Stimulated activated naive CD8-positive, alpha-beta T cell treated with anti-CD3 and anti-CD28 coated beads, Interleukin-15, amount 100 ng/mL, for 72 hours (primary cell): ENCODE measurements around the gene CALD1.

ENCODE experiments used
- ATAC-seq: fragments of 150-1000 bp; cut with Tn5 transposase; 2 replicates; pipeline ENCODE4 v1.10.0; 2021; ENCODE audit warnings: mild to moderate bottlenecking, moderate library complexity
- DNase-seq, 2 donors: peaks; one replicate each; pipeline ENCODE4 v3.0.0; 2021 to 2022
- H3K27ac Mint-ChIP-seq, 2 donors: one replicate each; pipeline ENCODE4 v1.8.0; 2022; ENCODE audit warnings: mild to moderate bottlenecking in 2 of 2, mixed read lengths in 2 of 2, moderate library complexity in 2 of 2
- H3K27me3 Mint-ChIP-seq: one replicate; pipeline ENCODE4 v1.8.0; 2022; ENCODE audit warnings: mixed read lengths
- H3K4me1 Mint-ChIP-seq: one replicate; pipeline ENCODE4 v1.8.0; 2022; ENCODE audit warnings: mild to moderate bottlenecking, mixed read lengths
- H3K4me3 Mint-ChIP-seq, 2 donors: one replicate each; pipeline ENCODE4 v1.8.0; 2022; ENCODE audit warnings: mild to moderate bottlenecking in 2 of 2, mixed read lengths in 2 of 2, moderate library complexity in 1 of 2
- H3K9me3 Mint-ChIP-seq, 2 donors: one replicate each; pipeline ENCODE4 v1.8.0; 2022; ENCODE audit warnings: mixed read lengths in 2 of 2

CALD1 gene

DNA sequence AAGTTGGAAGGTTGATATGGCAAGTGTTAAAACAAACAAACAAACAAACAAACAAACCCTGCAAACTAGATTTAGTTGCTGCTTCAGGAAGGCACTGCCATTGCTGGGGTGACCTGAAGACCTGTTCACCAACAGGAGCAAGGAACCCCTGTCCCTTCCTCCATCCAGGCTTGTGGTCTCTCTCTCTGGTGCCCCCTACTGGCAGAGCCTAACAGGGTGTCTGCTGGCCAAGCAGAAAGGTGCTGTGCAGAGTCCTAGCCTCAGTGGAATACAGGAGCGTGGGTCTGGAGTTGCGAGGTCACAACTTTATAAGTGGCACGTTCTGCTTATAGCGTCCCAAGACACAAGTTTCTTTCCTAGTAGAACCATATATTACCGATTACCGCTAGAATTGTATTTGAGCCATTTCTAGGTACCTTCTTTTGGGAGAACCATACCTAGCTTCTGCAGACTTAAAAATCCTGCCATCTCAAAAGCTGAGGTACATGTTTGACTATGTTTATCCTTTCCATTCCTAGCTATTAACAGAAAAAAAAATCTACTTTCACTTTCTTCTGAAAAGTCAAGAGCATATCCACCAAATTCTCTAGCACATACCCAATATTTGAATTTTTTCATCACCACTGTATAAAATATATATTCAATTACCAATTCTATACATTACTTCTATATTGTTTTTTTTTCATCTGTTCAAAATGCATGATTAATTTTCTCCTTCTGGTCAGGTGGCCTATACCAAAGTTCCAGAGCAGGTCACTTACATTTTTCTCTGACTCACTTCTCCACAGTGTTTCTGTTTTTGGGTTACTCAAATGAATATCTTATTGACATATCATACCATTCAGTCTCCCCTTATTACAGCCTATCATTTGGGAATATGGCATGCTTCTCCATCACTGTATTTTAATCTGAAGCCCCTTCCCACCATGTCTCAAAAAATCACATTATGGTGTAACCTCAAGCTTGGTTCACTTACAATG lies 29.1 kb upstream of the CALD1 start:
- ATAC-seq: peak; percentile 91
- H3K27ac Mint-ChIP-seq: no peak overlapping the region
- H3K4me1 Mint-ChIP-seq: no peaks in the 10 kb centered on the region
- no peaks in the 10 kb centered on the region for H3K9me3 Mint-ChIP-seq
- peak; percentile 50 to 62 for DNase-seq
- no peak overlapping the region for H3K4me3 Mint-ChIP-seq
- no peaks in the 10 kb centered on the region for H3K27me3 Mint-ChIP-seq

DNA sequence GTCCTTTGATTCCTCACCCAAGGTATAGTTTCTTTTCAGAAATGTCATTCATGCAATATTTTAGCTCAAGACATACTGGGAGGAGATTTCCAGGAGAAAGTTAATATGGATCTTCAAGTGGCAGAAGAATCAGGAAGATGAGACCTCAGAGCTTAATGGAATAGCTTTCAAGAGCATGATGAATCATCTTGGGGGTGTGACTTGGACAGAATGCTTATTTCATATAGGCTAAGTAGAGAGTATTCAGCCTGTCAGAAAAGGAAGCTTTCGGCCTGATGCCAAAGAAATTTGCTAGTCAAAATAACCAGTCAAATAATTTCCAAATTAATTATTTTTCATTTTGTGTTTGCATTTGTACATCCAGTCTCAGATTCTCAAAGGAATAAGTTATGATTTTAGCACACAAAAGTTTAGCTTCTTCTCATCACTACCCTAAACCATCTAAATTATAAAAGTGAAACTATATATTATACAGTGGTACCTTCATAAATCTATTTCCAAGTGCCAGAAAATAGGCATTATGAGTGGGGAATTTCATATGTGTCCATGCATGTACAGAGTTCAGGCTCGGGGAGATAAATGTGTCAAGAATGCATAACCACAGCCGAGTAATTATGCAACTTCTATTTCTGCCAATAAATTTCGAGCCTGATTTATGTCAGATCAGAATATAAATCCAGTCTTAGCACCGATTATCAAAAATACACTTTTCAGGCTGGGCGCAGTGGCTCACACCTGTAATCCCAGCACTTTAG lies 27.3 kb upstream of the CALD1 start:
- H3K9me3 Mint-ChIP-seq: no peaks in the 10 kb centered on the region
- DNase-seq (no peak), ATAC-seq (no peak)
- H3K4me1 Mint-ChIP-seq: no peaks in the 10 kb centered on the region
- no peaks in the 10 kb centered on the region for H3K27me3 Mint-ChIP-seq
- H3K27ac Mint-ChIP-seq: no peak overlapping the region
- no peak overlapping the region for H3K4me3 Mint-ChIP-seq

DNA sequence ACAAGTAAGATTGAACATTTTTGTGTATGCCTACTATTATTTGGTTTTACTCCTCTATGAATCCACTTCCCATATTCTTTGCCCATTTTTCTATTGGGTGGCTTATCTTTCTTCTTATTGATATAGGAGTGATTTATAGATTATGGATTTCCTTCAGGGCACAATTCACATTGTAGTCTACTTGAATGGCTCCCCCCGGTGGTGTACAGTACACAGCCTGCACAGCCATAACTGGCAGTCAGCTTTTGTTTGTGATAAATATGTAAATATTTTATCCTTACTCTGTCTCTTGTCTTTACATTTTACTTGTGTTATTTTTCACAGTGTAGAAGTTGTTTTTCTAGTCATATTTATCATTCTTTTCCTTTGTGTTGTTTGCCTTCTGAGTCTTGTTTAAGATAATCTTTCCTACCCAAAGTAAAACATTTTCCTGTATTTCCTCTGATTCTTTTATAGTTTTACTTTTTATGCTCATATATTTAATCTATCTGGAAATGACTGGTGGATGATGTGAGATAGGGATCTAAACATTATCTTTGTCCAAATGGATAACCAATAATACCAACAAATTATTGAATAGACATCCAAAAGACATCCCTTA lies 23.9 kb upstream of the CALD1 start:
- no peak overlapping the region for H3K4me3 Mint-ChIP-seq

DNA sequence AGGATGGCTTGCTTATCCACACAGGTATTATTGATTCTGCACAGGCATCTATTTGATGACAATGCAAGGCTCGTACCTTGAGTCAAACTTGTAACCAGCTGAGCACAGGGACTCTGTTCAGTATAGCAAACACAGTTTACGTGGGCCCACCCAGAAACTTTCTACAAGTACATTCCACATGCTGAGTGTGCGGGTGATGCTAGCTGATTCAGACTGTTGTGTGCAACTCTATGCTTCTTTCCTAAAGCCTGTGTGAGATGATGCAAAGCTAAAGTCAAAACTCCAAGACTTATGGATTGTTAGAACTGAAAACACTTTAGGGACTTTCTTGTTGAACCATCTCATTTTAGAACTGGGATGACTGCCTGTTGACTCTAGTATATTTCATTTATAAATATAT lies 21.5 kb upstream of the CALD1 start:
- Mint-ChIP-seq H3K9me3 (no peaks in the 10 kb centered on the region), H3K4me1 (no peaks in the 10 kb centered on the region), H3K4me3 (no peak overlapping the region), H3K27me3 (no peaks in the 10 kb centered on the region), H3K27ac (no peak overlapping the region)
- ATAC-seq (no peak), DNase-seq (no peak)

More for the DNA sequence above, 23.9 kb upstream of the CALD1 start:
- Mint-ChIP-seq H3K9me3 (no peaks in the 10 kb centered on the region), H3K4me1 (no peaks in the 10 kb centered on the region), H3K27me3 (no peaks in the 10 kb centered on the region), H3K27ac (no peak overlapping the region)
- DNase-seq (peak in 1 of 2 donors; percentile 30), ATAC-seq (no peak)

GRCh38 chr7:134758981-134759380 lies 20.5 kb upstream of the CALD1 start:
- H3K27ac Mint-ChIP-seq: no peak overlapping the region
- H3K4me1 Mint-ChIP-seq: no peaks in the 10 kb centered on the region

GRCh38 chr7:134761266-134761665 lies 18.2 kb upstream of the CALD1 start:
- no peak overlapping the region for H3K27ac Mint-ChIP-seq
- H3K27me3 Mint-ChIP-seq: no peaks in the 10 kb centered on the region
- H3K4me3 Mint-ChIP-seq: no peak overlapping the region
- no peaks in the 10 kb centered on the region for H3K4me1 Mint-ChIP-seq
- DNase-seq (no peak), ATAC-seq (no peak)
- H3K9me3 Mint-ChIP-seq: no peaks in the 10 kb centered on the region

More at GRCh38 chr7:134758981-134759380, 20.5 kb upstream of the CALD1 start:
- H3K9me3 Mint-ChIP-seq: no peaks in the 10 kb centered on the region
- DNase-seq (no peak), ATAC-seq (no peak)
- H3K27me3 Mint-ChIP-seq: no peaks in the 10 kb centered on the region
- no peak overlapping the region for H3K4me3 Mint-ChIP-seq

- Mint-ChIP-seq H3K9me3 (no peaks in the 10 kb centered on the region), H3K27ac (no peak overlapping the region), H3K4me1 (no peaks in the 10 kb centered on the region), H3K27me3 (no peaks in the 10 kb centered on the region), H3K4me3 (no peak overlapping the region)
- ATAC-seq (no peak), DNase-seq (no peak)
These were observed 15.5 kb upstream of the CALD1 start for GRCh38 chr7:134763960-134764359.

DNA sequence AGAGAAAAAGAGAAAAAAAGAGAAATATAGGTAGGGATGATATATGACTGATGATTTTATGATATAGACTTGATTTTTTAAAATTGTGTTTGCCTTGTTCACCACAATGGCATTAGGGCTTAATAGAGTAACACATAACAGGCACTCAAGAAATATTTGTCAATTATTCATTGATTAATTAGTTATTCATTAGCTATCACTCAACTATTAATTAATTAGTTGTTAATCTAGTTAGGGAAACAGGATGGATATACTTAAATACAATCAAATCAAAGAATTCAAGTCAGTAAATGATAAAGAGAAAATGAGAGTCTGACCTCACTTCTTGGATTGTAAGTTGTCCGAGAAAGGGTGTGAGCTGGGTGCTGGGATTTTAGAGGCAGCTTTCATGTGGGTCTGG lies 15.1 kb upstream of the CALD1 start:
- ATAC-seq: no peak
- H3K27ac Mint-ChIP-seq: no peak overlapping the region
- no peaks in the 10 kb centered on the region for H3K27me3 Mint-ChIP-seq
- no peak overlapping the region for H3K4me3 Mint-ChIP-seq
- no peaks in the 10 kb centered on the region for H3K4me1 Mint-ChIP-seq
- DNase-seq: no peak
- H3K9me3 Mint-ChIP-seq: no peaks in the 10 kb centered on the region

DNA sequence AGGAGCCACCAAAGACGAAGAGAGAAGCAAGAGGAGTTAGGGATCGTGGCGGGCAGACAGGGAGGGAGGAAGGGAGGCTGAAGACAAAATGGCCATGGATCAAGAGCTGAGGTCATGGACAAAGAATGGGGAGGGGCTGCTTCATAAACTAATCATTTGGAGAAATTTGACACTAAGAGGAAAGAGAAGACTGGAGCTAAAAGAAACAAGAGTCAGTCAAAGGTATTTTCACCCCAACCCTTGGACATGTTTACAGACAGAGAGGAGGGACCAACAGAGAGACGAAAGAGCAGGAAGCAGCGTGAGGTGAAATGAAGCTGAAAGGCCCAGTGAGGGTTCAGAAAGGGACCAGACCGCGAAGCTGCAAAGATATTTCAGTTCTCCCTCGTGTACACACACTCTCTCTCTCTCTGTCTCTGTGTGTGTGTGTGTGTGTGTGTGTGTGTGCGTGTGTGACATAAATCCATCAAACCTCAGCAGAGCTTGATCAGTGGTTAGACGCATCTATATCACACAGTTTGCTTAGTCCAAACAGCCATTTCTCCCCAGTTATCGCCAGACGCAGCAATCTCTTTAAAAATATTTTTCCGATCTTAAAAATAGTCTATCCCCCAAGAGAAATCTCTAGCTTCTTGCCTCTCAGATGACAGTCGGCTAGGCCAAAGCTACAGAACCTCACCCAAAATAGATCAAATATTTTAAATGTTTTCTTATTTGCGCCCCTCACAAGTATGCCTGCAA lies 12.5 kb upstream of the CALD1 start:
- Mint-ChIP-seq H3K27me3 (no peaks in the 10 kb centered on the region), H3K4me3 (no peak overlapping the region), H3K9me3 (no peaks in the 10 kb centered on the region), H3K4me1 (no peaks in the 10 kb centered on the region), H3K27ac (no peak overlapping the region)
- no peak for DNase-seq
- ATAC-seq: no peak

- Mint-ChIP-seq H3K9me3 (no peaks in the 10 kb centered on the region), H3K4me3 (no peak overlapping the region), H3K27me3 (no peaks in the 10 kb centered on the region), H3K27ac (no peak overlapping the region), H3K4me1 (no peaks in the 10 kb centered on the region)
- no peak for DNase-seq
- ATAC-seq: no peak
These were observed 11.8 kb upstream of the CALD1 start for GRCh38 chr7:134767520-134768168.

GRCh38 chr7:134768243-134768642 lies 11.2 kb upstream of the CALD1 start:
- H3K9me3 Mint-ChIP-seq: no peaks in the 10 kb centered on the region
- ATAC-seq (no peak), DNase-seq (no peak)
- H3K27me3 Mint-ChIP-seq: no peaks in the 10 kb centered on the region
- H3K4me3 Mint-ChIP-seq: no peak overlapping the region
- H3K27ac Mint-ChIP-seq: no peak overlapping the region
- H3K4me1 Mint-ChIP-seq: no peaks in the 10 kb centered on the region

GRCh38 chr7:134770676-134771075 lies 8.8 kb upstream of the CALD1 start:
- no peak overlapping the region for H3K4me3 Mint-ChIP-seq
- ATAC-seq: no peak
- H3K4me1 Mint-ChIP-seq: no peaks in the 10 kb centered on the region
- no peak for DNase-seq
- no peaks in the 10 kb centered on the region for H3K27me3 Mint-ChIP-seq
- no peaks in the 10 kb centered on the region for H3K9me3 Mint-ChIP-seq
- no peak overlapping the region for H3K27ac Mint-ChIP-seq

DNA sequence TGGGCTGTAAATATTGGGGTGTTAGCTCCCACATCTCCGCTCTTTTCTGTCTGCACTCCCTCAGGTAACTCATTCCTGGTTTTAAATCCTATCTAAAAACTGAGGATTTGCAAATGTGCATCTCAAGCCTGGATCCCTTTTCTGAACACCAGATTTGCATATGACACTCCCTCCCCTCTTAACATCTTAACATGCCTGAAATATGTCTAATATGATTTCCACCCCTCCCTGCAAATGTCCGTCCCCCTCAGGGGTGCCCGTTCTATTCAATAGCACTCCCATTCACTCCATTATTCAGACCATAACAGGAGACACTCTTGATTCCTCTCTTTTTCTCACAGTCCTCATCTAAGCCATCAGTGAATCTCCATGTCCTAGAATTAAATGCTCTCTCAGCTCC lies 8.3 kb upstream of the CALD1 start:
- Mint-ChIP-seq H3K4me1 (no peaks in the 10 kb centered on the region), H3K9me3 (no peaks in the 10 kb centered on the region), H3K27ac (no peak overlapping the region), H3K4me3 (no peak overlapping the region), H3K27me3 (no peaks in the 10 kb centered on the region)
- ATAC-seq (no peak), DNase-seq (no peak)

- no peak overlapping the region for H3K4me3 Mint-ChIP-seq
- H3K27me3 Mint-ChIP-seq: no peaks in the 10 kb centered on the region
- H3K27ac Mint-ChIP-seq: no peak overlapping the region
- ATAC-seq: no peak
- H3K4me1 Mint-ChIP-seq: no peaks in the 10 kb centered on the region
- no peaks in the 10 kb centered on the region for H3K9me3 Mint-ChIP-seq
- no peak for DNase-seq
These were observed 7.5 kb upstream of the CALD1 start for GRCh38 chr7:134771889-134772288.

DNA sequence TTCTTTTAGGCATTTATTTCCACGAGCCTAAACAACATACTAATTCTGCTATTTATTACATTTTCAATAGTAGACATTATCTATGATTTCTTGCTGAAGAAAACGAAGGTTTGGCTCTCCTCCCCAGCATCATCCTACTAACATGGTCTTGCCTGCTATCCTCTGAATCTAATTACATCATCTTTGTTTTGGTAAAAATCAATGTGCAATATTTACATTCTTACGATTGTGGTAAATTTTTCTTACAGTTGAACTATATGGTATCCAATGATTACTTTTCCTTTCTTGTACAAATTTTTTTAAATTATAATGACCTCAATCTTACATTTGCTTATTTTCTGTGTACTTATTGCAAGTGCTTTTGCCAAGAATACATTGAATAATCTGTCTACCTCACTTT lies 7.0 kb upstream of the CALD1 start:
- no peak for DNase-seq
- H3K4me1 Mint-ChIP-seq: no peaks in the 10 kb centered on the region

More for the DNA sequence above, 7.0 kb upstream of the CALD1 start:
- H3K4me3 Mint-ChIP-seq: no peak overlapping the region
- H3K27ac Mint-ChIP-seq: no peak overlapping the region
- ATAC-seq: no peak
- no peaks in the 10 kb centered on the region for H3K27me3 Mint-ChIP-seq
- no peaks in the 10 kb centered on the region for H3K9me3 Mint-ChIP-seq
